ENCODE data around the gene NCAPD2. TPM values are rescaled to one million over a fixed set of nuclear protein-coding genes. Genes with fewer than 3 reads are reported as not detected.
A peak's percentile ranks its signal among the peaks of the same experiment; 100 is the strongest.

The NCAPD2 gene
- total RNA-seq, 2 experiments from 2014 or later: 173 to 200 TPM

DNA sequence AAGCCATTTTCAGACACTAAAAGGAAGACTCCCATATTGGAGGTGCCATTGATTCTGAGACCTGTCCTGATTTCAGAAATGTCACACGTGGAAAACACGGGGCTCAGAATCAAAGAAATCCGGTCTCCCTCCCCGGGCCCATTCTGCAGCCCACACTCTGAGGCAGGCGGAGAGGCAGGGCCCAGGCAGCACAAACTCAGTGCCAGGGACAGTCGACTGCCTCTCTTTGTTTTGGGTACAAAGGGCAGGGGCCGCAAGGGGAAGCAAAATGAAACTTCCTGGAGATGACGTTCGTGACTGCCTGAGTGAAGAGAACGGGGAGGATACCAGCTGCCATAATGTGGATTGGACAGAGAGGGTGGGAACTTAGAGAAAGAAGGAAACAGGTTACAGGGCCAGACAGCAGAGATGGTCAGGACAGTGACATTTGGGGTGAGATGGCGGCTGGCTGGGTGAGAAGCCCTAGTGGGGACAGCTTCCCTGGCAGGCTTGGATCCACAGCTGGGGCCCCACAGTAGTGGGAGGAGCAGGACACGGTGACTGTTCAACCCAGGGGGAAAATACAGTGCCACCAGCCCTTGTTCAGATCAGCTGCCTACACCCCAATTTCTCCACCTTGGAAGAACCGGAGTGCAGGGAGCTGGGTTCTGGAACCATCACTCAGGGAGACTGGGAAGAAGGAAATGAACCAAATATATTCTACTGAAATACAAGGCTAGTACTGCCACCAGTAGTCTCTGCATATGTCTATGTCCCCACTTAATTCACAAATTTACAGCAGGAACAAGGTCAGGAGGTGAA lies 48.5 kb downstream of the NCAPD2 start:
- DNase-seq: no peak
- H3K9me3 Mint-ChIP-seq (ENCODE audit: low read depth): no peaks in the 10 kb centered on the region
- H3K27me3 Mint-ChIP-seq: no peaks in the 10 kb centered on the region
- H3K36me3 Mint-ChIP-seq: peaks cover 25% of the 10 kb centered on the region
- ATAC-seq: no peak
- peaks cover 43% of the 10 kb centered on the region for H3K4me1 Mint-ChIP-seq
- CTCF ChIA-PET: interaction anchor here (5.6 to 9.6 kb wide), 2 partner anchors 8 to 15 kb away, joined by 30 to 140 read pairs; partner anchors contain the start of gene IFFO1
- no peak overlapping the region for H3K4me3 Mint-ChIP-seq
- no peak overlapping the region for H3K27ac Mint-ChIP-seq

DNA sequence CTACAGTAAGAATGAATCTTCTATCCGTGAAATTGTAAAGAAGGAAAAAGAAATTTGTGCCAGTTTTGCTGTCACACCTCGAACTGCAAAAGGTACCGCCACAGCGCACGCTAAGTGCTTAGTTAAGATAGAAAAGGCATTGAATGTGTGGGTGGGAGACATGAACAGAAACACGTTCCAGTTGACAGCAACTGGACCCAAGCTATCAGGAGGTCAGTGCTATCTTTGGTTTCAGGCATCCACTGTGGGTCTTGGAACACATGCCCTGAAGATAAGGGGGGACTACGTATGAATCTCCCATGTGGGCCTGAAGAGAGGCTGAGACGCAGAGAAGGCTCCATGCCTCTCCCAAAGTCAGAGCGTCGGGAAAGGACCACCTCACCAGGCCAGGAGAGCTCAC lies 52.1 kb downstream of the NCAPD2 start:
- no peak overlapping the region for H3K4me3 Mint-ChIP-seq
- H3K27me3 Mint-ChIP-seq: no peaks in the 10 kb centered on the region
- peaks cover 10% of the 10 kb centered on the region for H3K4me1 Mint-ChIP-seq
- H3K36me3 Mint-ChIP-seq: peaks cover 21% of the 10 kb centered on the region
- no peaks in the 10 kb centered on the region for H3K9me3 Mint-ChIP-seq (ENCODE audit: low read depth)
- CTCF ChIA-PET: interaction anchor here (2.3 to 10.6 kb wide), 2 partner anchors 8 to 18 kb away, joined by 9 to 140 read pairs; partner anchors contain the start of gene GAPDH
- no peak for DNase-seq
- ATAC-seq: no peak
- H3K27ac Mint-ChIP-seq: no peak overlapping the region

DNA sequence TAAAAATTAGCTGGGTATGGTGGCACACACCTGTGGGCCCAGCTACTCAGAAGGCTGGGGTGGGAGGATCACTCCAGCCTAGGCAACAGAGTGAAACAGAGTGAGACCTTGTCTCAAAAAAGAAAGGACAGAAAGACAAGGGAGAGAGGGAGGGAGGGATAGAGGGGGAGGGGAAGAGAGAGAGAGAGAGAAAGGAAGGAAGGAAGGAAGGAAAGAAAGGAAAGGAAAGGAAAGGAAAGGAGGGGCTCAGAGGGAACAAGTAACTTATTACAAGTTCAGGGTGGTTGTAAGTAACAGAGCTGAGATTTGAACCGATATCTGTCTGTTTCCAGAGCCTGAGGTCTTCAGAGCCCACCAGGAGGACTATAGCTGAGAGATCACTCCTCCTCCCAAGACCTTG lies 53.7 kb downstream of the NCAPD2 start:
- Mint-ChIP-seq H3K36me3 (peaks cover 25% of the 10 kb centered on the region), H3K27me3 (no peaks in the 10 kb centered on the region), H3K27ac (no peak overlapping the region), H3K4me3 (no peak overlapping the region), H3K4me1 (peaks cover 11% of the 10 kb centered on the region), H3K9me3 (ENCODE audit: low read depth) (no peaks in the 10 kb centered on the region)
- CTCF ChIA-PET: interaction anchor here (2.3 to 10.6 kb wide), 2 partner anchors 9 to 17 kb away, joined by 9 to 140 read pairs; partner anchors contain the start of gene GAPDH
- no peak for DNase-seq
- no peak for ATAC-seq

DNA sequence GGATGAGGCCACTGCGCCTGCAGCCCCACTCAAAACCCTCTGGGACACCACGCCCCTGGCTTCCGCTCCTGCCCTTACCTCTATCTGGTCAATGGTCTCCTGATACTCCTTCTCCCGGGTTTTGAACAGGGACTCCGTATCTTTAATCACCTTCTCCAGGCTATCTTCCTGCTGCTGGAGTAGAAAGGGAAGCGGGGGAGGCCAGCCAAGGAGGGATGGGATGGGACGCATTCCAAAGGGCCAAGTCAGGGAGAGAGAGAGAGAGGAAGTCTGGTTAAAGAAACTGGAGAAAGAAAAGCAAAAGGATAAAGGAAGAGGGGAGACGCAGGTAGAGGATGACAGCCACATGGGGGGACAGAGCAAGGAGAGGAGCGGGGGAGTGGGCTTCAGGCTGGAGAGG lies 54.1 kb downstream of the NCAPD2 start:
- CTCF ChIA-PET: interaction anchor here (10.6 kb wide), 1 partner anchor 9 kb away, joined by 140 read pairs; the partner anchor contains the start of gene GAPDH
- H3K4me1 Mint-ChIP-seq: peaks cover 15% of the 10 kb centered on the region
- H3K4me3 Mint-ChIP-seq: no peak overlapping the region
- H3K36me3 Mint-ChIP-seq: peaks cover 25% of the 10 kb centered on the region
- DNase-seq (no peak), ATAC-seq (no peak)
- H3K9me3 Mint-ChIP-seq (ENCODE audit: low read depth): no peaks in the 10 kb centered on the region
- H3K27ac Mint-ChIP-seq: no peak overlapping the region
- H3K27me3 Mint-ChIP-seq: no peaks in the 10 kb centered on the region

DNA sequence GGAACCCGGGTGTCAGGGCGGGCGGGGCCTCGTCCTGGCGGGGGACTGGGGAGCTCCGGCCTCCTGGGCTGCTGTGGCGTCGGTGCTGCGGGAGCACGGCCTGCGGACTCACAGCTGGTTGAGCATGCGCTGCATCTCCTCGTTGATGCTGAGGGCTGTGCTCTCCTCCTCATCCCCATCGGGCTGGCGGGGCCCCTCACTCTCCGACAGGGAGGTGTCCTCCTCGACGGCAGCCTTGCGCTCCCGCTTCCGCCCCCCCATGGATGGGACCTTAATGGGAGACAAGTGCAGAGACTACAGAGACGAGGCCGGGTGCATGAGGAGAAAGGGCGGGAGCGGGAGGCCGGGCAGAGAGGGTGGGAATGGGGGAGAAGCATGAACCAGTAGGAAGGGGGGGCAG lies 54.7 kb downstream of the NCAPD2 start:
- ATAC-seq: no peak

DNA sequence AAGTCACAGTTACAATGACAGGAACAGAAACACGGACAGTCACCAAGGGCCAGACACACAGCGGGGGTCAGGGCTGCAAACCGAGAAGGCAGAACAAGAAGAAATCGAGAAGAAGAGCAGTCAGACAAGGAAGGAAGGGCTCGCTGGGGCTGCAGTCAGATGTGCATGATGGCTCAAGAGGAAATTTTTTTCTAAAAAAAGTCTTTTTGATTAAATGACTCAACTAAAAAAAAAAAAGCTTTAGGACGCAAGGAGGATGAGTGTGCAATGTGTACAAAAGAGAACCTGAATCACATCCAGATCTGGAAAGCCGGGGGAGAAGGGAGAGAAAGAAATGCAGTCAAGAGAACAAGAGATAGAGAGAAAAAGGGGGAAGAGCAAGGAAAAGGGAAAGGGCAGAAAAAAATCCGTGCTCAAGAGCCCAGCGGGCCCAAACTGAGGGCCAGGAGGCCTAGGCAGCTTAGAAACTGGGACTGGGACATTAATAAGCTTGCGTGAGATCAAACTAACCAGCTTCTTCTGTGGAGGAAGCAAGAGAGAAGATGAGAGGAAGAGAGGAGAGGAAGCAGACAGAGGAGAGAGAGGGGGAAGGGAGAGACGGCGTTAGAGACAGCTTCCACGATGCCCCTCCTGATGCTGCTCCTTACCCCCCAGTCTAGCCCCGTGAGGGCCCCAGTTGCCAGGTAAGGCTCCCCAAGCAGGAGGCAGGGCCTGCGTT lies 55.2 kb downstream of the NCAPD2 start:
- peaks cover 27% of the 10 kb centered on the region for H3K36me3 Mint-ChIP-seq

More for the DNA sequence above, 54.7 kb downstream of the NCAPD2 start:
- peaks cover 25% of the 10 kb centered on the region for H3K36me3 Mint-ChIP-seq
- no peaks in the 10 kb centered on the region for H3K9me3 Mint-ChIP-seq (ENCODE audit: low read depth)
- no peak overlapping the region for H3K27ac Mint-ChIP-seq
- no peak overlapping the region for H3K4me3 Mint-ChIP-seq
- H3K27me3 Mint-ChIP-seq: no peaks in the 10 kb centered on the region
- no peak for DNase-seq
- CTCF ChIA-PET: interaction anchor here (1.4 to 10.6 kb wide), 2 partner anchors 9 to 10 kb away, joined by 3 to 140 read pairs; partner anchors contain the start of gene GAPDH
- peaks cover 21% of the 10 kb centered on the region for H3K4me1 Mint-ChIP-seq

DNA sequence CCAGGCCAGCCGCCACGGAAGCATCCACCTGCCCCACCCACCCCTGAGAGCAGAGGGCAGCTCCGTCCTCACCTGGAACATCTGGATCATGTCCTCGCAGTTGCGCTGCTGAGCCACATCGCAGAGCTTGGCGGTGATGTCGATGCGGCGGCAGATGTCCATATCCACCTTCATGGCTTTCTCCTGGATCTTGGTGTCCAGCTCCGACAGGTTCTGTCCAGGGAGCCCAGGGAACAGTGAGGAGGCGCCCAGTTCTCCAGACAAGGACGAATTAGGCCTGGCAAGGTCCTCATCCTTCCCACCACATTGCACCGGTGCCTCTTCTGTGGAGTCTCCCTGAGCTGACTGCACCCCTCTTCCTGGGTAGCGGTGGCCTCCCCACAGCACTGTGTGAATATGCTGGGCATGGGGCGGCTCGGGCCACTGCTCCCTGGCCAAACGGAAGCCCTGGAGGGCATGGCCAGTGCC lies 55.8 kb downstream of the NCAPD2 start:
- Mint-ChIP-seq H3K4me1 (peaks cover 31% of the 10 kb centered on the region), H3K9me3 (ENCODE audit: low read depth) (no peaks in the 10 kb centered on the region), H3K27me3 (no peaks in the 10 kb centered on the region), H3K36me3 (peaks cover 25% of the 10 kb centered on the region), H3K27ac (no peak overlapping the region), H3K4me3 (no peak overlapping the region)
- no peak for DNase-seq
- CTCF ChIA-PET: interaction anchor here (1.4 to 10.6 kb wide), 2 partner anchors 8 to 11 kb away, joined by 3 to 140 read pairs; partner anchors contain the start of gene GAPDH
- no peak for ATAC-seq

More for the DNA sequence above, 55.2 kb downstream of the NCAPD2 start:
- H3K4me3 Mint-ChIP-seq: no peak overlapping the region
- ATAC-seq (no peak), DNase-seq (no peak)
- H3K27me3 Mint-ChIP-seq: no peaks in the 10 kb centered on the region
- no peaks in the 10 kb centered on the region for H3K9me3 Mint-ChIP-seq (ENCODE audit: low read depth)
- no peak overlapping the region for H3K27ac Mint-ChIP-seq
- CTCF ChIA-PET: interaction anchor here (1.4 to 10.6 kb wide), 2 partner anchors 8 to 11 kb away, joined by 3 to 140 read pairs; partner anchors contain the start of gene GAPDH
- peaks cover 25% of the 10 kb centered on the region for H3K4me1 Mint-ChIP-seq

DNA sequence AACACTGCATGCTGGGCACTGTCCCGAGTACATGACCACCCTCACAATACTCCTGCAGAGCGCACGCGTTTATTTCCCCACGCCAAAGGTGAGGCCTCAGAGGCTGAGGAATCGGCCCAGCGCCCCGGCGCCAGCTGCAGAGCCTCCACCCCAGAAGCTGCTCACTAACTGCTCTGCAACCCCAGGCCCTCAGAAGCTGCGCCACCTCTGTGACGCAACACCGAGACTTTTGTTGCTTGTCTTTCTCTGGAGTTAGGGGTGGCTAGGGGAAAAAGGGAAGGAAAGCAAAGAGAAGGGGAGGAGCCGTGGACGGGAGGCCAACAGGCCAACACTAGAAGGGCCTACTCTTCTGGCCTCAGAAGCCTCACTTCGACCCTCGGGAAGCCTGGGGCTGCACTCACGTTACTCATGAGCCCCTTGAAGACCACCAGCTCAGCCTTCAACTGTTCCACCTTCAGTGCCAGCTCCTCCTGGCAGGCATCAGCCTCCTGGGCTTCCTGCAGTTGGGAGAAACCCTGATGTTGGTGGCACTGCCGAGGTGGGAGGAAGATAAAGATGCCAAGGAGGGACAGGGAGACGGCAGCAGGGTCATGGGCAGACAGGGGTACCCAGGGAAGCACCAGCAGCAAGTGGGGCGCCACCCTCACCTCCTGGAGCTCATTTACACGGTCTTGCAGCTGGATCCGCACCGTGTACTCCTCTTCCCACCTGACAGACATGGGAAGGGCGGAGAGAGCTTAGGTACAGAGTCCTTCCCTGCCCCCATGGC lies 56.6 kb downstream of the NCAPD2 start:
- peaks cover 27% of the 10 kb centered on the region for H3K36me3 Mint-ChIP-seq

DNA sequence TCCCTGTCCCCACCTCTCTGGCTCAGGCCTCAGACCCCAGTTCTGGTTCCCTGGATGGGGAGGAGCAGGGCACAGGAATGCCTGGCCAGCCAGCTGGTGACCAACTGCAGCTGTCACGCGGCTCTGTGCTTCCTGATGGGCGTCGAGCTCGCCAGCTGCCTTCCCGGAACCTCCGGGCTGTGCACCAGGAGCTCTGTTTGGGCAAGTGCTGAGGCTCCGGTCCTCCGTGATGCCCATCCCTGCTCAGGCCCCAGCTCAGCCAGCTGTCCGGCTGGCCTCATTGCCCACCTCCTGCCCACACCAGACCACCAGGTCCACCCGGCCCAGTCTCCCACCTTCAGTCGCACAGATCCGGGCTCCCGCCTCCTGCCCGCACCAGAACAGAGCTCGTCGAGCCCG lies 57.2 kb downstream of the NCAPD2 start:
- Mint-ChIP-seq H3K36me3 (peaks cover 21% of the 10 kb centered on the region), H3K27ac (peak overlapping the region; percentile 62), H3K27me3 (no peaks in the 10 kb centered on the region), H3K4me1 (peaks cover 38% of the 10 kb centered on the region), H3K9me3 (ENCODE audit: low read depth) (no peaks in the 10 kb centered on the region), H3K4me3 (no peak overlapping the region)
- CTCF ChIA-PET: interaction anchor here (1.5 to 10.6 kb wide), 2 partner anchors 13 to 19 kb away, joined by 3 to 140 read pairs; partner anchors contain the start of gene GAPDH
- no peak for DNase-seq
- no peak for ATAC-seq

More for the DNA sequence above, 56.6 kb downstream of the NCAPD2 start:
- Mint-ChIP-seq H3K9me3 (ENCODE audit: low read depth) (no peaks in the 10 kb centered on the region), H3K4me3 (no peak overlapping the region), H3K27me3 (no peaks in the 10 kb centered on the region), H3K4me1 (peaks cover 36% of the 10 kb centered on the region), H3K27ac (no peak overlapping the region)
- ATAC-seq (no peak), DNase-seq (no peak)
- CTCF ChIA-PET: interaction anchor here (1.5 to 10.6 kb wide), 2 partner anchors 12 to 20 kb away, joined by 3 to 140 read pairs; partner anchors contain the start of gene GAPDH

DNA sequence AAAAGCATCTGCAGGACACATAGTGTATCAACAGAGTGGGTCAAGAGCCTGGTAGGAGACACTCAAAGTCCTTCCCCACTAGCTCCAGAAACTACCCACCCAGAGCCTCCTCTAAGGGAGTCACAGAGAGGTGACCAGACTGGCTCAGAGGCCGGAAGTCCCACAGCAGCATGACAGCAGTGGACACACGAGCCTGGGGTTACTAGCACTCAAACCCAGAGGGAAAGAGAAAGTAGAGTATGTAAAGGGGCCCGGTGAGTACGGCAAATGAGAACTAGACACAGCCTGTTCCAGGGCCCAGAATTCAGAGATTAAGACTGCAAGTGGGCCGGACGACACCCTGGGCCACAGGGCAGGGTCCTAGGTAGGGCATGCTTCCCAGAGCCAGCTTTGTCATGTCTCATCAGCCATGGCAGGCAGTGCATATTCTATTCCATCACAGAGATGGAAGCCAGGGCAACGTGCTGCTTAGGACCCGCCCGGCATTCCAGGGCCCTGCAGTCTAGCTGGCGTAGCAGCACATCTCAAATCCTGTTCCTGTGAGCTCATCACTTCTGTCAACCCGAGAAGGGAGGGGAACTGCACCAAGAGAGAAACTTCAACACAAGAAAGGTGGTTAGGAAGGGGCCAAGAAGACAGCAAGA lies 57.7 kb downstream of the NCAPD2 start:
- ATAC-seq (no peak), DNase-seq (no peak)
- Mint-ChIP-seq H3K27ac (peak overlapping the region; percentile 62), H3K9me3 (ENCODE audit: low read depth) (no peaks in the 10 kb centered on the region), H3K27me3 (no peaks in the 10 kb centered on the region), H3K4me3 (no peak overlapping the region), H3K4me1 (peaks cover 41% of the 10 kb centered on the region), H3K36me3 (peaks cover 19% of the 10 kb centered on the region)
- CTCF ChIA-PET: interaction anchor here (1.5 to 10.6 kb wide), 6 partner anchors 9 to 147 kb away, joined by 3 to 140 read pairs (median 6); partner anchors contain the start of gene GAPDH

DNA sequence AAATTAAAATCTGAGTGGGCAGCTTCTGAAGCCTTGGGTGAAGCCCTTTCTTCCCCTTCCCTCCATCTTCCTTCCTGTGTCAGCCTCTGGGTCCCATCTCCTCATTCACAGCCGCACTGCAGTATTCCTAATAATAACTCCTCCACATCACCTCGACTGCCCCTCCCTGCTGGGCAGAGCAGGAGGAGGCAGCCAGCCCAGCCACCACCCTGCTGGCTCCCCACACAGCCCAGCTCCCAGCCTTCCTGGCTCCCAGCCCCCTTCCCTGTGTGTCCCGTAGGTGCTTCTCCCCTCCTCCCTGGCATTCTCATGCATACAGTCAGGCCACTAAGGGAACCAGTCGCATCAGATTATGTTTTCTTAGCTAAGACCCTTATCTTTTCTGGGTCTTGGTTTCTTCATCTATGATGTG lies 58.2 kb downstream of the NCAPD2 start:
- CTCF ChIA-PET: interaction anchor here (1.5 to 10.6 kb wide), 6 partner anchors 9 to 146 kb away, joined by 3 to 140 read pairs (median 6); partner anchors contain the start of gene GAPDH
- no peak for ATAC-seq
- peaks cover 46% of the 10 kb centered on the region for H3K4me1 Mint-ChIP-seq
- DNase-seq: no peak
- no peak overlapping the region for H3K4me3 Mint-ChIP-seq
- H3K9me3 Mint-ChIP-seq (ENCODE audit: low read depth): no peaks in the 10 kb centered on the region
- no peaks in the 10 kb centered on the region for H3K27me3 Mint-ChIP-seq
- H3K27ac Mint-ChIP-seq: no peak overlapping the region
- H3K36me3 Mint-ChIP-seq: peaks cover 20% of the 10 kb centered on the region

All from activated CD8-positive, alpha-beta memory T cell treated with anti-CD3 and anti-CD28 coated beads, Interleukin-2, amount 10 ng/mL, durations not matched to agents 7 days and 5 days (primary cell).